GM12891 (cell line): ENCODE data around the gene RPS6KA2.
"Not testable (repeated sequence)": the region's sequence is repeated elsewhere in the genome, so short reads cannot be mapped to it uniquely, and the experiment has no call there.

ENCODE experiments used
- DNase-seq: peaks from one replicate; pipeline ENCODE4 v3.0.0; 2011; ENCODE audit warnings: low spot score; ENCODE audit not compliant: insufficient read length
- FAIRE-seq: peaks from 2 replicates; lab custom pipeline; 2011; peaks lifted over from hg19 to GRCh38; lab: Jason Lieb, UNC
- PAX5 ChIP-seq: IDR thresholded peaks from 2 replicates; pipeline ENCODE4 v1.6.1; 2011; ENCODE audit warnings: low read length, moderate library complexity, mild to moderate bottlenecking; ENCODE audit not compliant: insufficient read depth, severe bottlenecking
- POLR2A ChIP-seq: IDR thresholded peaks from 2 replicates; pipeline ENCODE4 v1.6.1; 2011; ENCODE audit warnings: low read depth, low read length, control low read depth
- POLR2AphosphoS5 ChIP-seq: IDR thresholded peaks from 2 replicates; pipeline ENCODE4 v1.6.1; 2011; ENCODE audit warnings: low read depth, low read length, control low read depth
- POU2F2 ChIP-seq: IDR thresholded peaks from 2 replicates; pipeline ENCODE4 v1.6.1; 2011; ENCODE audit warnings: low read depth, mild to moderate bottlenecking, control low read depth, low read length, moderate library complexity
- SPI1 ChIP-seq: IDR thresholded peaks from 2 replicates; pipeline ENCODE4 v1.6.1; 2011; ENCODE audit warnings: low read depth, low read length, control low read depth
- TAF1 ChIP-seq: IDR thresholded peaks from 2 replicates; pipeline ENCODE4 v1.6.1; 2011; ENCODE audit warnings: low read depth, low read length, control low read depth

The RPS6KA2 gene

DNA sequence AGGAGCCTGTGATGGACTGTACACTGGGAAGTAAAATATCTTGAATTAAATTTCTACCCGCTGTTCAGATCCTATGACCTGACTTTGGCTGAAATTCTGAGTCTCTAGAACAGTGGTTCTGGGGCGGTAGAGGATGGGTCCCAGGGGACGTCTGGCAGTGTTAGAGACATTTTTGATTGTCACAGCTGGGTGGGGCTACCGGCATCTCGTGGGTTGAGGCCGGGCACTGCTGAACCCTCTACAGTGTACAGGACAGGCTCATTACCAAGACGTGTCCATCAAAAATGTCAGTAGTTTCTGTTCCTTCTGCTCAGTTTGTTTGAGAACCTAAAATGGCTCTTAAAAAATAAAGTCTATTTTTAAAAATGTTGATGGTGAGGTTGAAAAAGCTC, 11.5 kb upstream of the RPS6KA2 start:
- DNase-seq (no peak), FAIRE-seq (no peak)
- no peak for TF ChIP-seq POU2F2
- no peak for TF ChIP-seq PAX5
- no peak for TF ChIP-seq SPI1
- no peak for TF ChIP-seq POLR2AphosphoS5
- no peak for TF ChIP-seq POLR2A
- no peak for TF ChIP-seq TAF1

DNA sequence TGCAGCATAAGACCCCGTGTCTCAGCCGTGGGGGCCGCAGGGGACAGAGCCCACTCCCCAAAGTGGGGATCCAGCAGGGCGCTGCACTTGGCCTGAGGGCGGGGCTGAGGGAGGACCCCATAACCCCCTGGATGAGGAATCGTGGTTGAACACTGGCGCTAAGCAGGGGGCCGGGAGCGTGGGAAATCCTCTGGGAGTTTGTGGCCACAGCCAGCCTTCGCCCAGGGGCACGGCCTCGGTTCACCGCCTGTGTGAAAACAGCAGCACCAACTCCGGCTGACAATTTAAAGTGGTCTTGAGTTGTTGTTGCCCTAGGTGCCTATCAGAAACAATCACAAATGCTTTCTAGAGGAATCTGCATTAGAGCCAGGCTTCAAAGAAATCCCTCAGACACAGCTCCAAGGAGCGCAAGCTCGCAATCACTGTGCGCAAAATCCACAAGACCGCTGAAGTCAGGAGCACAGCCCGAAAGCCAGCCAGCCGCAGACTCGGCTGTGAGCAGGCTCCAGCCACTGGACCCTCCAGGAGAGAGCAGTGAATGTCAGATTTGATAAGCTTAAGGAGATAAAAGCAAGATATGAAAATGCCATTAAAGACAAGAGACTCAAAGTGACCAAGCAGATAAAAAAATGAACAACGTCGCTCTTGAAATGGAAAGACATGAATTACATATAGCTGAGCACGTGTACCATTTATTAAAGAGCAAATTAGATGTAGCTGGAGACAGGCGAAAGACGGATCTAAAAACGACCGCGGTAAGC, 10.9 kb upstream of the RPS6KA2 start:
- DNase-seq: no peak
- no peak for TF ChIP-seq POLR2A
- no peak for TF ChIP-seq TAF1
- TF ChIP-seq SPI1: no peak
- no peak for TF ChIP-seq PAX5
- TF ChIP-seq POU2F2: no peak
- no peak for TF ChIP-seq POLR2AphosphoS5
- FAIRE-seq: no peak

DNA sequence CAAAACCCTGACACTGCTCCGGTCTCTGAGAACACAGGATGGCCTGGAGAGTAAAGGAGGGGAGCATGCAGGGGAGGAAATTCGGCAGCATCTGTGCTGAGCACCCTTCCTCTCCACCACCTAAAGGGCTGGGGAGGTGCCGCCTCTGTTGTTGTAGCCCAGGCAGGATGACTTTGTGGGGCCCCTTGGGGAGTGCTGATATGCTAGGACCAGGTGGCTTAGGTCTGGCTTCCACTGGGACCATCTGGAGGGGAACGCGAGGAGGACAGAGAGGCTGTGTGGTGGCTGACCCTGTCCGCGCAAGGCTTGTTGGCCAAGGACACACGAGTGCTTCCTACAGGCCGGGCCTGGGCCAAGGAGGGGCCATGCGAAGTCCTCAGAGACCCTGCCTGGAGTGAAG, 9.9 kb upstream of the RPS6KA2 start:
- TF ChIP-seq TAF1: no peak
- no peak for TF ChIP-seq POLR2A
- TF ChIP-seq SPI1: no peak
- no peak for TF ChIP-seq PAX5
- no peak for TF ChIP-seq POLR2AphosphoS5
- TF ChIP-seq POU2F2: no peak
- no peak for FAIRE-seq
- DNase-seq: no peak

DNA sequence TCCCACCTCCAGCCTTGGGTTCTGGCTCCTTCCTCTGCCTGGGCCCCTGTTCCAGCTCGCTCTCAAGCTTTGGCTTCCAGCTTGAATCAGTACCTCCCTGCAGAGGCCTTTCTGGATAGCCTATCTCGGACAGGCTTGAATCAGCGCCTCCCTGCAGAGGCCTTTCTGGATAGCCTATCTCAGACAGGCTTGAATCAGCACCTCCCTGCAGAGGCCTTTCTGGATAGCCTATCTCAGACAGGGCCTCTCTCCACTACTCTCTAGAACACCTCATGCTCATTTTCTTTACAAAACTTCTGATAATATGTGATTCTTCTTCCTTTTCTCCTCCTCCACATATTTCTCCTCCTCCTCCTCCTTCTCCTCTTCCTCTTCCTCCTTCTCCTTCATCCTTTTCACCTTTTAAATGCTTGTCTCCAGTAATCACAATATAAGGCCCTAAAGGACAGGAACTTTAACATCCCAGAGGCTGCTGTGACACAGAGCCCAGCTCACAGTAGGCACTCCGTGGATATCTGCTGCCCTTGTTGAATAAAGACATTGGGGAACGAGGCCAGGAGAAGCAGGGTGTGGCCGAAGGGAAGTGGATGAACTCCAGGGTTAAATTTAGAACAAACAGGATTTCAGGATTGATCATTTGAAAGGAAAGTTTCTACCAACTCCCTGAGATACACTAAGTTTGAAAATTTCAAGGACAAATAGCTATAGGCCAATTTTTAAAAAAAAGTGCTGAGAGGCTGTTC, 9.3 kb upstream of the RPS6KA2 start:
- no peak for TF ChIP-seq POLR2A
- TF ChIP-seq PAX5: no peak
- TF ChIP-seq POLR2AphosphoS5: no peak
- TF ChIP-seq TAF1: no peak
- no peak for TF ChIP-seq SPI1
- no peak for TF ChIP-seq POU2F2
- FAIRE-seq (peak; percentile 54), DNase-seq (no peak)

DNA sequence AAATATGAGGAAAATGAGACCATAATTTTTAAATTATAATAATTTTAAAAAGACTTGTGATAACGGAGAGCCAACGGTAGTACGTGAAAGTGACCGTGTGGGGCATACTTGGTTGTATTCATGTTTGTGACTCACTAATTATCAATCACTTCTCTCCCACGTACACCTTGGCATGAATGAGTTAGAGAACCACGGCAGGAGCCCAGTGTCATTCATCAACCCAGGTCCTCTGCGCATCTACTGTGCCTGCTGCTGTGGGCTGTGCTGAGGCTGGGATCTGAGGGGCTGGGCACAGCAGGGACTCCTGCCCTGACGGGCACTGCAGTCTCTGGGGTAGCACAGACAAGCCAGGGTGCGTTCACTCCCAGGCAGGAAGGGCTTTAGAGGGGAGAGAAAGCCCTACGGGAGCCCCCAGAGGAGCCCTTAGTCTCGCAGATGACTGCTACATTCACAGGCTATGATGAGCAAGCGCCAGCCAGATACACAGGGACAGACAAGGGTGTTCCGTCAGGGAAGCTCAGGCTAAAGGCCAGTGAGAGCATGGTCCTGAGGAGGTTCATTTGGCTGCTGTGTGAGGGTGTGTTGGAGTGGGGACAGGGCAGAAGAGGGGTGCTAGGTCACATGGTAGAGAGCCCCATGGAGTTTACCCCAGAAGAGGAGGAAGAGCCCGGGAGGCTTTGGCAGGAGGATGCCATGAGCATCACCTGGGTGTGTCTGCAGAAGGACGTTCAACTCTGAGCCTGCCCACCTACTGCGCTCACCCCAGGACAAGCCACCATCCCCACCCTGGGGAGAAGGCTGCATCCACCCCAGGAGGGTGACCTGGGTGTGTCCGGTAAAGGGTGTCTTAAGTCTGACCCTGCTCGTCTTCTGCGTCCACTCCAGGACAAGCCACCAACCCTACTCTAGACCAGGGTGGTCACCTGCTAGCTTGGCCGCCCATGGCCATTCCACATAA, 8.2 kb upstream of the RPS6KA2 start:
- DNase-seq (no peak), FAIRE-seq (no peak)
- TF ChIP-seq PAX5: no peak
- no peak for TF ChIP-seq POLR2AphosphoS5

DNA sequence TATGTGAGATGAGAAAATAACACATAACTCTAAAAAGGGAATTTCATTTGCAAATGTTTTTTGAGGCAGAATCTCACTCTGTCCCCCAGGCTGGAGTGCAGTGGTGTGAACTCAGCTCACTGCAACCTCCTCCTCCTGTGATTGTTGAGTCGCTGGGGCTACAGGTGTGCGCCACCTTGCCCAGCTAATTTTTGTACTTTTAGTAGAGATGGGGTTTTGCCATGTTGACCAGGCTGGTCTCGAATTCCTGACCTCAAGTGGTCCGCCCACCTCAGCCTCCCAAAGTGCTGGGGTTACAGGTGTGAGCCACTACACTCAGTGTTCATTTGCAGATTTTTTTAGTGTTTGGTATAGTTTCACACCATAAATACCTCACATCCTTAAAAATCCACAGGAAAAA, 7.5 kb upstream of the RPS6KA2 start:
- DNase-seq, FAIRE-seq: not testable (repeated sequence)

DNA sequence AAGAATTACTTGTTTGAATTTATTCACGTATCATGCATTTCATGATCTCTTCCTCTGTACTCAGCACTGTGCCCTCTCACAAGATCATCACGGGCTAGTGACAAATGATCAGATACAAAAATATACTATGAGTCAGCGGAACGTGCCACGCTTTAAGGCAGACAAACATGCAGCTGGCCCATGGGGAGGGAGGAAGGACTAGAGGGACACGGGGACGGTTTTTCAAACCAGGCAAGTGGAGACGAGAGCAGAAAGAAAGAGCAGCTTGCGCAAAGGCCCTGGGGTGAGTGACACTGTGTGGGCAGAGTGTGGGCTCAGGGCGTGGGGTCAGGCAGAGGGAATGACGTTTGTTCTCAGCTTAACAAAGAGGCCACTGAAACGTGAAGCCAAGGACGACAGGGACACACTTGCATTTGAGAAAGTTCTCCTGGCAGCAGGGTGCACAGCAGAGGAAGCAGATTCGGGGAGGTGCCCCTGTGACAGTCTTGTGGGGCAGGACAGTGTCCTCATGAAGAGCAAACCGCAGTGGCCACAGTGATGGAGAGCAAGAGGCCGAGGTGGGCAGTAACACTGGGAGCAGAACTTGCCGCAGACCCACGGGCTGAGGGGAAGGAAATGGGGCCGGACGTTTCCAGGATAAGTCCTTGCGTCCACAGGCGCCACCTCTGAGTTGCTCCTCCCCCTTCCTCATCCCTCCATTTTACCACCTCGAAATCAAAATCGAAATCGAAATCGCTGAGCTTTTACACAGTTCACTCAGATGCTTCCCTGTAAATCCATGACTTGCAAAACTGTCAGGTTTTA, 6.9 kb upstream of the RPS6KA2 start:
- no peak for TF ChIP-seq POU2F2
- TF ChIP-seq POLR2AphosphoS5: no peak
- TF ChIP-seq POLR2A: no peak
- no peak for DNase-seq
- peak; percentile 83 for FAIRE-seq

DNA sequence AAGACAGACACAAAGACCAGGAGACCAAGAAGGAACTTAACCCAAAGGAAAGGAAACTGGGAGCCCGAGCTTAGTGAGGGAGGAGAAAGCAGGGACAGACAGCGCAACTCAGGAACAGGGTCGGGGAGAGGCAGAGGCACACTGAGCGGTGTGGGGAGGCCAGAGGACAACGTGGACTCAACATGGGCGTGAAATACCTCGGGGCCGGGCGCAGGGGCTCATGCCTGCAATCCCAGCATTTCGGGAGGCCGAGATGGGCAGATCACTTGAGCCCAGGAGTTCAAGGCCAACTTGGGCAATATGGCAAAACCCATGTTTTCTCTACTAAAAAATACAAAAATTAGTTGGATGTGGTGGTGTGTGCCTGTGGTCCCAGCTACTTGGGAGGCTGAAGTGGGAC, 5.7 kb upstream of the RPS6KA2 start:
- no peak for DNase-seq
- TF ChIP-seq POLR2A (no peak), PAX5 (no peak), SPI1 (no peak), TAF1 (no peak), POLR2AphosphoS5 (no peak), POU2F2 (no peak)
- FAIRE-seq: no peak

DNA sequence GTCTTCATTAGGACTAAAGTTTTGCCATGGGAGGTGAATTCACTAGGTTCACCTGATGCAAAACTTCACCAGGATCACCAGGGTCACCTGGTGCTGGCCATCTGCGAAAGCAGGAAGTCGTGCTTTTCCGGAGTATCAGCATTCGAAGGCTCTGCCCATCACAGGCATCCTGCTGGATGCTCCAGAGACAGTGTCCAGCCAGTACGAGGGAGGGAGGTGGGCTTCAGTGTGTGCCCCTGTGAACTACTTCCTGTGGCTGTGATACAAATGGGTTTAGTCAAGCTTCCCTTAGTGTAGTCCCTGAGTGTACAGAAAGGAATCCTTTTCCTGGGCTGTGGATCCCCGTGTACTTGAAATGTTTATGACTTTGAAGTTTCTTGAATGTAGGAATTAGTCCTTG, 3.4 kb upstream of the RPS6KA2 start:
- DNase-seq (no peak), FAIRE-seq (peak; percentile 72)
- TF ChIP-seq TAF1: no peak
- TF ChIP-seq PAX5: no peak
- TF ChIP-seq POLR2AphosphoS5: no peak
- no peak for TF ChIP-seq SPI1
- TF ChIP-seq POU2F2: no peak
- TF ChIP-seq POLR2A: no peak

DNA sequence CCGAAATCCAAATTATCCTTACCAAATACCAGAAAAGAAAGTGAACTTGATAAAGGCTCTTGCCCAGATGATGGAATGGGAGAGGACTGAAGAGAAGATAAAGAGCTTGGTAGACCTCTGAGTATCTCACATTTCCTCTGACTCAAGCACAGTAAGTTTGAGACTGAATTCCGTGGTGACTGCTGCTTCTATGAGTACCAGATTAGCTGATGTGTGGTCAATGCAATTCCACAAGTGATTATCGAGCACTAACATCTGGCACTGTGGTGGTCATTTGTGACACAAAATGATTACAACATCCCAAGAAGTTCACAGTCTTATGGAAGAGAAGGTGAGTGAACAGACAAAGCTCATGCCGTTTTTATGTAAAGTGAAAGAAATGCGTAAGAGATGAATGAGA, 2.6 kb upstream of the RPS6KA2 start:
- FAIRE-seq (peak; percentile 9), DNase-seq (no peak)
- TF ChIP-seq POU2F2 (no peak), TAF1 (no peak), SPI1 (no peak)
